Left cardiac atrium (tissue), 4 donors: ENCODE data around the gene CLDN9. TPM values are rescaled to one million over a fixed set of nuclear protein-coding genes. Genes with fewer than 3 reads are reported as not detected.
"Not testable (repeated sequence)": the region's sequence is repeated elsewhere in the genome, so short reads cannot be mapped to it uniquely, and the experiment has no call there.

ENCODE experiments used
- ATAC-seq, 2 donors: fragments of 200-7000 bp; cut with Tn5 transposase; one replicate each; pipeline ENCODE4 v1.9.1; 2020; ENCODE audit warnings: mild to moderate bottlenecking in 2 of 2, moderate library complexity in 2 of 2
- DNase-seq: peaks from one replicate; pipeline ENCODE4 v3.0.0-alpha.2; 2020
- intact Hi-C, 2 donors: fragments of 100-400 bp; cut with DNase I; formaldehyde crosslinking; loops; one replicate each; pipeline versions ENCODE4 v1.14.1 to v1.15.1; 2022 to 2023
- total RNA-seq, 2 donors: library from RNA; stranded (reverse); fragmentation: NEBNext Ultra II Directional; extraction: Animal tissue kit (Norgen Biotek cat#: 25700); gene quantifications; one replicate each; pipeline ENCODE4 v1.2.1, GENCODE V29; 2021
- donor health status: DM: no; HTN: yes; CAD: no.
- donor health status: DM: no; HTN: yes; CAD: no; lungs with severe emphysema.
- donor health status: DM: yes; HTN: yes; CAD: no.
- donor health status: Dilated cardiomyopathy.

The CLDN9 gene
- total RNA-seq, 2 donors from 2014 or later: 0.24 TPM

DNA sequence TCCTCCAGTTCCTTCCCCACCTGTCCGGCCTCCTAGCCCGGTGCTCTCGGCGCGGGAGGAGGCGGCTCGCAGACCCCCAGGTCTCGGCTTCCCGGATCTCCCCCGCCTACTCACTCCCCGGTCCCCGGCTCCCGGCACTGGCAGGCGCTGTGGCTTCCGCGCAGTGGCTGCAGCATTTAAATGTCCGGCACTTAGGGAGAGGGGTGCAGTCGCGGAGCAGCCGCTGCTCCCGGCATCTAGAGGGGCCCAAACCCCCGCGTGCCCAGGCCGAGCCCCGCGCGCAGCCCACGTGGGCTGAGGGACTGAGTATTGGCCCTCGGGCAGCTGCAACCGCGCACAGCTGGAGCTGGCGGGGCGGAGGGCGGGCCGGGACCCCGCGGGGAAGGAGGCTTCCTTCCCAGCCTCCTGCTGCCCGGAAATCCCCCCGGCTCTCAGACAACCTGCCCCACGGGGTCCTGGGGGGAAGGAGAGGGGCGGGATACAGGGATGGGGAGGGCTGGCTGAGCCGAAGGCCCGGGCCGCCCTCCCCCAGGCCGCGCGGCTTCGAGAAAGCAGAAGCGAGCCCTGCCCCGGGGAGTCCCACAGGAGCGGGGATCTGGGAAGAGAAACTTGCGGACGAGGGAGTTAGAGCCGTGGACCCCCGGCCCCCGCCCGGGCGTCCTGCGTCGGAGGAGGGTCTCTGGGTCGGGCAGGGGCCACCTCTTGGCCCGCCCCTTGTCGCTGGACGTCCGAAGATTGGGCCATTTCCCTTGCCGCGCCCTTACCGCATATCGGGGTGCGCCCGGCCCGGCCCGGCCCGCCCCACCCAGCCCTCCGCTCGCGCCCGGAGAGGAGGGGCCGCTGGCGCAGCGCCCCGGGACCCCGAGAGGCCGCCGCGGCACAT lies 33.3 kb downstream of the CLDN9 start, which contains the start of gene MMP25:
MMP25 (plus strand) TSS at position 804 of the 883 bp plus-strand sequence. CDS start 357 bp downstream, outside the sequence.
- intact Hi-C loops: no loop called here
- ATAC-seq (peak; percentile 33 to 63), DNase-seq (no peak)

DNA sequence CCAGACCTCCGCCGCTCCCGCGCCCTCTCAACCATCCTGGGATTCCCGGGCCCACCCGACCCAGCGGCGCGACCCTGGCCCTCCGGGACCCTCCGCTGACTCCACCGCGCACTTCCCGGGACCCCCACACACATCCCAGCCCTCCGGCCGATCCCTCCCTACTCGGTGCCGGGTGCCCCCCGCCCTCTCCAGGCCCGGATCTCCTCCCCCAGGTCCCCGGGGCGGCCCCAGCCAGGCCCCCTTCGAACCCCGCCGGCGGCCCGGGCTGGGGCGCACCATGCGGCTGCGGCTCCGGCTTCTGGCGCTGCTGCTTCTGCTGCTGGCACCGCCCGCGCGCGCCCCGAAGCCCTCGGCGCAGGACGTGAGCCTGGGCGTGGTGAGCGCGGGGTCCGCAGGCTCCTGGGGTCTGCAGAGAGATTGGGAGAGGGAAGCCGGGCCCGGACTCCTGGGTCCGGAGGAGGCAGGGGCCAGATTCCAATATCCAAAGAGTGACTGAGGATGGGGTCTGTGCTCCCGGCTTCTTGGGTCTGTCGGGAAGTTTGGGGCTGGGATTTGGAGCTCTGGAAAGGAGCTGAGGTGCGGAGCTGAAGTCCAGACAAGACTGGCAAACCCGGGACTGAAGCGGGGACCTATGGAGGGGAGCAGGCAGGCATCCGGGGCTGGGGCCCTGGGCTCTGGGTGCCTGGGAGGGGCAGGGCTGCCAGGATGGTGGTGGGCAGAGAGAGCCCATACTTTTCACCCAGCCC lies 34.1 kb downstream of the CLDN9 start:
- ATAC-seq (peak in 1 of 2 donors; percentile 14), DNase-seq (no peak)
- intact Hi-C loops: no loop called here

DNA sequence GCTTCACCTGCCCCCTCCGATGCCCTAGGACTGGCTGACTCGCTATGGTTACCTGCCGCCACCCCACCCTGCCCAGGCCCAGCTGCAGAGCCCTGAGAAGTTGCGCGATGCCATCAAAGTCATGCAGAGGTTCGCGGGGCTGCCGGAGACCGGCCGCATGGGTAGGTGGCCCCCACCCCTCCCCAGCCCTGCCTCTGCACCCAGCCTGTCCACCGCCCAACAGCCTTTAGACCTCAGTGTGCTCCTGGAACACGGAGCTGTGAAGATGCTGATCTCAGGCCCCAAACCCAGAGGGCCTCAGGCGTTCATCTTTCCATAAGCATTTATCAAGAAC lies 34.6 kb downstream of the CLDN9 start:
- DNase-seq (no peak), ATAC-seq (no peak)
- intact Hi-C loops: no loop called here

DNA sequence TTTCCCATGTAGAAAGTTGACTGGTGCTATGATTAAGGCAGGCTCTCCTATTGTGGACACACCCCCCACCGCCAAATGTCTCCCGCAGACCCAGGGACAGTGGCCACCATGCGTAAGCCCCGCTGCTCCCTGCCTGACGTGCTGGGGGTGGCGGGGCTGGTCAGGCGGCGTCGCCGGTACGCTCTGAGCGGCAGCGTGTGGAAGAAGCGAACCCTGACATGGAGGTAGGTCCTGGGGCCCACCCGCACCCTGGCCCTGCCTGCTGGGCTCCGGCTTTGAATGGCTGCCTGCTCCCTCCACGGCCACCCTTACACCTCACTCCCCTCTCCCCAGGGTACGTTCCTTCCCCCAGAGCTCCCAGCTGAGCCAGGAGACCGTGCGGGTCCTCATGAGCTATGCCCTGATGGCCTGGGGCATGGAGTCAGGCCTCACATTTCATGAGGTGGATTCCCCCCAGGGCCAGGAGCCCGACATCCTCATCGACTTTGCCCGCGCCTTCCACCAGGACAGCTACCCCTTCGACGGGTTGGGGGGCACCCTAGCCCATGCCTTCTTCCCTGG lies 37.3 kb downstream of the CLDN9 start:
- intact Hi-C loops: loop anchor here in 1 of 2 donors (10.0 kb wide), 1 partner anchor 55 kb away; no protein-coding TSS in a partner anchor
- ATAC-seq (no peak), DNase-seq (no peak)

DNA sequence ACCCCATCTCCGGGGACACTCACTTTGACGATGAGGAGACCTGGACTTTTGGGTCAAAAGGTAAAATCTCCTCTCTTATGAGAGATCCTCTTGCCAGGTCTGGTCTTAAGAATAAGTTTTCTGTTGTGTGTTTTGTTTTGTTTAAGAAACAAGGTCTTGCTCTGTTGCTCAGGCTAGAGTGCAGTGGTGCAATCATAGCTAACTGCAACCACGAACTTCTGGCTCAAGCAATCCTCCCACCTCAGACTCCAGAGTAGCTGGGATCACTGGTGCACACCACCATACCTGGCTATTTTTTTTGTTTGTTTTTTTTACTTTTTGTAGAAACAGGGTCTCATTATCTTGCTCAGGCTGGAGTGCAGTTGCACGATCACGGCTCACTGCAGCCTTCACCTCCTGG lies 37.8 kb downstream of the CLDN9 start:
- ATAC-seq (no peak), DNase-seq (no peak)
- intact Hi-C loops: loop anchor here in 1 of 2 donors (10.0 kb wide), 1 partner anchor 54 kb away; no protein-coding TSS in a partner anchor

DNA sequence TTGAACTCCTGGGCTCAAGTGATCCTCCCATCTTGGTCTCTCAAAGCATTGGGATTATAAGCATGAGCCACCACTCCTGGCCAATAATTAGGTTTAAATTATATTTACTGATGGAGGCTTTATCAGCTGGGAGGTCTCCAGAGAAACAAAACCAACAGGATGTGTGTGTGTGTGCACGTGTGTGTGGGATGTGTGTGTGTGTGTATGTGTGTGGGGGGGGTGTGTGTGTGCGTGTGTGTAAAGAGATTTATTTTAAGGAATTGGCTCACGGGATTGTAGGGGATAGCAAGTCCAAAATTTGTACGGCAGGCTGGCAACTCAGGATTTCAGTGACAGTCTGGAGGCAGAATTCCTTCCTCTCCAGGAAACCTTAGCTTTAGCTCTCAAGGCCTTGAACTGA lies 38.3 kb downstream of the CLDN9 start:
- intact Hi-C loops: loop anchor here in 1 of 2 donors (10.0 kb wide), 1 partner anchor 54 kb away; no protein-coding TSS in a partner anchor
- ATAC-seq: no peak
- DNase-seq: no peak

DNA sequence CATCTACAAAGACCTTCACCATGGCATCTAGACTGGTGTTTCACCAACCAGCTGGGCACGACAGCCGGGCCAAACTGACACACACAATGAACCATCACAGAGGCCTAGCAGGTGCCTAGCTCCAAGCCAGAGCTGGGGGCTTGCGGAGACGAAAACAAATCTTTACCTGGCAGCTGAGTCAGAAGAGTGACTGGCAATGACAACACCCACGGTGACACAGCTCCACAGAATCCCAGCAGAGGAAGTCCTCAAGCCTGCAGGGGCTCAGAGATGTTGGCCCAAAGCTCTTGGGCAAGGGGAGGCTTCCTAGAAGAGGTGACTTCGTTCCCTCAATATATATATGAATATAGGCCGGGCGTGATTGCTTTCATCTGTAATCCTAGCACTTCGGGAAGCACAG lies 38.8 kb downstream of the CLDN9 start:
- intact Hi-C loops: loop anchor here in 1 of 2 donors (10.0 kb wide), 1 partner anchor 53 kb away; no protein-coding TSS in a partner anchor

DNA sequence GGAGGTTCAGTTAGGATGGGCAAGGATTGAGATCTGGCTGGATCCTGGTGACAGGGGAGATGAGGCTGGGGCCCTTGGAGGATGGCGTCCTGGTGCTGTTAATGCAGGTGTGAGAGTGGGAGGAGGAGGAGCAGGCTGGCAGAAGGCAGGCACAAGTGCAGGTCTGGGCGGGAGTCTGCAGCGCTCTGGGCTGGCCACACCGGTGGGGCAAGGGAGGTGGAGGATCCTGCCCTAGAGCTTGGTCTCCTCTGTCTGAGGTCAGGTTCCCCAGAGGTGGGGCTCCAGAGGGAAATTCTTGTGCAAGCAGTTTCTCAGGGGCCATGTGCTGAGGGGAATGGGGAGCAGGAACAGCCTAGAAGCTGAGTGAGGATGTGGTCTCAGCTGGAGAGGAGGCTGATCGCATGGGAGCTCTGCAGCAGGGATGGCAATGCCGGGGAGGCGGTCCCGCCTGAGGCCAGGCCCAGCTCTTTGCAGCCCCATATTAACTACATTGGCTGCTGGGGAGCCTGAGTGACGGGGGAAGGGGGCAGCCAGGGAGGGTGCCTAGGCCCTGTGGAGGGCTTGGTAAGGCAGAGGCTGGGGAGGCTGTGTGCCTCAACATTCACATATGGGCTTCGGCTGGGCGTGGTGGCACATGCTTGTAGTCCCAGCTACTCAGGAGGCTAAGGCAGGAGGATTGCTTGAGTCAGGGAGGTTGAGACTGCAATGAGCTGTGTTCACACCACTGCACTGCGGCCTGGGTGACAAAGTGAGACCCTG lies 40.0 kb downstream of the CLDN9 start:
- DNase-seq: not testable (repeated sequence)
- intact Hi-C loops: loop anchor here in 1 of 2 donors (10.0 kb wide), 1 partner anchor 52 kb away; no protein-coding TSS in a partner anchor
- ATAC-seq: peak in 1 of 2 donors; percentile 4

More for the DNA sequence above, 38.8 kb downstream of the CLDN9 start:
- DNase-seq: no peak
- ATAC-seq: no peak

DNA sequence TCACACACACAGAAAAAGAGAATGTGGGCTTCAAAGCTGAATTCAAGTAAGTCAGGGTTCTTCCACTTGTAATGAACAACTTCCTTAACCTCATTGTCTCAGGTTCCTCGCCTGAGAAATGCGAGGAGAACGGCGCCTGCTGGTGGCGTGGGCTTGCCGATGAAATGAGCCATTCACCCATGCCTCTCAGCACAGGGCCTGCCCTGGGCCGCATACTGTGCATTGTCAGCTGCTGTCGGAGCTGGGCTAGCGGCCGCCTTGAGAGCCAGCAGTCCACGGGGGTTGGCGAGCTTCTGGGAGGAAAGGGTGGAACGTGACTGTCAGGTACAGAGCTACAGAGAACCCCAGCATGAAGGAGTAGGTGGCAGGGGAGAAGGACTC lies 40.6 kb downstream of the CLDN9 start:
- intact Hi-C loops: loop anchor here in 1 of 2 donors (10.0 kb wide), 1 partner anchor 51 kb away; no protein-coding TSS in a partner anchor
- DNase-seq, ATAC-seq: not testable (repeated sequence)

DNA sequence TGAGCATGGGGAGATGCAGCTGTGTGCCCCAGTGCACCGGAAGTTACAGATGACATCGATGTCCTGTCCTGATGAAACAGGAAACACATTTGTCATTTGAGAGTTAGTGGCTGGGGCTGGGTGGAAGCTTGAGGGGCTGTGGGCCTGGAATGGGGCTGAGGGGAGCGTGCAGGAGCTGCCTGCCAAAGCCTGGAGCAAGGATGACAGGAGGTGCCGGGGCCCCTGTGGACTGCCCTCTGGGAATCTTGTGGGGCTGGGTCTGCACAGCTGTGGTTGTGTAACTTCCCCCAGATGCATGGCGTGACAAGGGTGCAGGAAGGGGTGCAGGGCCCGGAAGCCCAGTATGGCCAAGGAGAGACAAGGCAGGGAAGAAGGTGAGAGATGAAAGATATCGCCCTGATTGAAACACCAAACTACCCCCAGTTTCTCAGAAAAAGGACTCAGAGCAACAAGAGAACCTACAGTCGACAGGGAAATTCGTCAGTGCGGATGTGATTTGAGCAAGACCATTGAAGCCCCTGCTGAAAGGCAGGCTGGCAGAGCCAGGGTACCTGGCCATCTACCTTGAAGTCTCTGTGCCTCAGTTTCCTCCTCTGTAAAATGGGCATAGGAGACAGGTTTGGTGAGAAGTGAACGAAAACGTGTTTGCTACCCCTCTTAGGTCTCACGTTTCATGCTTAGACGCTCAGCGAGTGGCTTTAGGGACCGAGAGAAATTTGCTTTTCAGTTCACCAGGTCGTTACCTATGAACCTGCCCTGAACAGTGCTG lies 42.4 kb downstream of the CLDN9 start:
- intact Hi-C loops: loop anchor here (5.0 to 10.0 kb wide), 2 partner anchors 50 to 112 kb away; no protein-coding TSS in a partner anchor
- ATAC-seq: no peak
- DNase-seq: no peak

DNA sequence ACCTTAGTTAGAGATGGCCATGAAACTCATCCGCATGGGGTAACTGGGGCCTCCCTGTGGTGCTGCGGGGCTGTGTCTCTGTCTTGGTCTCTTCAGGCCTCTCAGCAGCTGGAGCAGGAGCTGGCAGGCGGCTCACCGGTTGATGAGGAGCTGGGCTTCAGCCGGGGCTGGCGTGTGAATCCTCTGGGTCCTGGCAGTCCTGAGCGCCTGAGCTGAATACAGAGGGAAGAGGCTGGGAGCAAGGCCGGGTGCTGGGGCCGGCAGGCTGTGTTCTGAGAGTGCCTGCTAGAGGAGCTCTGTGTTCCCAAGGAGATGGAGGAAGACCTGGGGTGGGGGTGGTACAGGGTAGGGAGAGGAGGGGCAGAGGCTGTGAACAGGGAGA lies 43.0 kb downstream of the CLDN9 start:
- not testable (repeated sequence) for ATAC-seq, DNase-seq
- intact Hi-C loops: loop anchor here (5.0 to 10.0 kb wide), 2 partner anchors 49 to 112 kb away; no protein-coding TSS in a partner anchor

DNA sequence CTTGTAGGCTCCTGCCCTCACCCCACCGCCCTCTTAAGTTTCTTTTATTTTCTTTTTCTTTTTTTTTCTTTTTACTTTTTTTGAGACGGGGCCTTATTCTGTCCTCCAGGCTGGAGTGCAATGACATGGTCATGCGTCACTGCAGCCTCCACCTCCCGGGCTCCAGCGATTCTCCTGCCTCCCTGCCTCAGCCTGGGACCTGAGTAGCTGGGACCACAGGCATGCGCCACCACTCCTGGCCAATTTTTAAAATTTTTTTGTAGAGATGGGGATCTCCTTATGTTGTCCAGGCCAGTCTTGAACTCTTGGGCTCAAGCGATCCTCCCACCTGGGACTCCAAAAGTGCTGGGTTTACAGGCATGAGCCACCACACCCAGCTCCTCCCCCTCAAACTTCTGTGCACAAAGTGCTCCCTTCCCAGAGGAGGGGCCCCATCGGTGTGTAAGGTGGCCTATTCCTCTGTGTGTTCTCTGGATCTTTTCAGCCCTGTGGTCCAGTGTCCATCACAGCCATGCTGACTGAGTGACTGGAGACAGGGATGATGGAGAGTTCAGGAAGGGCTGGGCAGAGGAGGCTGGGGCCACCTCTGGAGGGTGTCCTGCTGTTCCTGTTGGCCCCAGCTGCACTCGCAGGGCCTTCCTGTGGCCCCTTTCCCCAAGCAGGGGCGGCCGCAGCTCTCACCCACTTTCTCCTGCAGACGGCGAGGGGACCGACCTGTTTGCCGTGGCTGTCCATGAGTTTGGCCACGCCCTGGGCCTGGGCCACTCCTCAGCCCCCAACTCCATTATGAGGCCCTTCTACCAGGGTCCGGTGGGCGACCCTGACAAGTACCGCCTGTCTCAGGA lies 43.8 kb downstream of the CLDN9 start:
- DNase-seq (no peak), ATAC-seq (no peak)
- intact Hi-C loops: loop anchor here (5.0 to 10.0 kb wide), 2 partner anchors 48 to 111 kb away; no protein-coding TSS in a partner anchor

DNA sequence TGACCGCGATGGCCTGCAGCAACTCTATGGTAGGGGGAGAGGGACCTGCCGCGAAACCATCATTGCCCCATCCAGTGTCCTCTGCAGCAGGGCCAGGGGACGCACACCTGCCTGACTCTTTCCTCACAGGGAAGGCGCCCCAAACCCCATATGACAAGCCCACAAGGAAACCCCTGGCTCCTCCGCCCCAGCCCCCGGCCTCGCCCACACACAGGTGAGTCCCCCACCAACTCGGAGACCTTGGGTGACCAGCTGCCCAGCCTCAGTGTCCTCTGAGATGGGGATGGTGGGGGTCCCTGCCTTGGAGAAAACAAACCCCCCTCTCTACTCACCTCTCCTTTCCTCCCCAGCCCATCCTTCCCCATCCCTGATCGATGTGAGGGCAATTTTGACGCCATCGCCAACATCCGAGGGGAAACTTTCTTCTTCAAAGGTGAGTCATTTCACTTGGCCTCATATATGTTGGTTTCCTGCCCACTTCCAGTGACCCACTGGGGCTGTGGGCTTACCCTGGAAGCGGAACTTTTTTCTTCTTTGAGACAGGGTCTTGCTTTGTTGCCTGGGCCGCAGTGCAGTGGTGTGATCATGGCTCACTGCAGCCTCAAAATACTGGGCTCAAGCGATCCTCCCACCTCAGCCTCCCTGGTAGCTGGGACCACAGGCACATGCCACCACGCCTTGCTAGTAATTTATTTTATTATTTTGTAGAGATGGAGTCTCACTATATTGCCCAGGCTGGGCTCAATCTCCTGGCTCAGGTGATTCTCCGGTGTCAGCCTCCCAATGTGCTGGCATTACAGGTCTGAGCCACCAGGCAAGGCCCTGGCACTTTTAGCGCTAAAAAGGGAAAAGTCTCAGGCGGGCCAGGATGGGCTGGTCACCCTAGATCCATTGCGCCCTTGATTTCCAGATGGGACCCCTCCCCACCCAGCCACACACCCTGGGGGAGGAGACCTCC lies 44.7 kb downstream of the CLDN9 start:
- DNase-seq (no peak), ATAC-seq (no peak)
- intact Hi-C loops: loop anchor here (2.0 to 10.0 kb wide), 3 partner anchors 47 to 110 kb away; no protein-coding TSS in a partner anchor

DNA sequence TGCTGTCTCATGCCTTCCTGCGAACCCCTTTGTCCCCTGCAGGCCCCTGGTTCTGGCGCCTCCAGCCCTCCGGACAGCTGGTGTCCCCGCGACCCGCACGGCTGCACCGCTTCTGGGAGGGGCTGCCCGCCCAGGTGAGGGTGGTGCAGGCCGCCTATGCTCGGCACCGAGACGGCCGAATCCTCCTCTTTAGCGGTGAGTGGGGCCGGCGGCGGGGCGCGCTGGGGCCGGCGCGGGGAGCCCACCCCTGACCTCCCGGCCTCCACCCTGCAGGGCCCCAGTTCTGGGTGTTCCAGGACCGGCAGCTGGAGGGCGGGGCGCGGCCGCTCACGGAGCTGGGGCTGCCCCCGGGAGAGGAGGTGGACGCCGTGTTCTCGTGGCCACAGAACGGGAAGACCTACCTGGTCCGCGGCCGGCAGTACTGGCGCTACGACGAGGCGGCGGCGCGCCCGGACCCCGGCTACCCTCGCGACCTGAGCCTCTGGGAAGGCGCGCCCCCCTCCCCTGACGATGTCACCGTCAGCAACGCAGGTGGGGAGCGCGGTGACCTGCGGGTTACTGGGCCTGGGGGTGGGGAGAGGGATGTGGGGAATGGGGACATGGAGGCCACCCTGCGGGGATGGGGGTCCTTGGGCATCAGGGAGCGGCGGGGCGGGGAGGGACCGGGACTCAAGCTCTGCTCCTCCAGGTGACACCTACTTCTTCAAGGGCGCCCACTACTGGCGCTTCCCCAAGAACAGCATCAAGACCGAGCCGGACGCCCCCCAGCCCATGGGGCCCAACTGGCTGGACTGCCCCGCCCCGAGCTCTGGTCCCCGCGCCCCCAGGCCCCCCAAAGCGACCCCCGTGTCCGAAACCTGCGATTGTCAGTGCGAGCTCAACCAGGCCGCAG lies 45.7 kb downstream of the CLDN9 start:
- ATAC-seq: peak; percentile 18 to 36
- peak; percentile 52 for DNase-seq
- intact Hi-C loops: loop anchor here (2.0 to 10.0 kb wide), 3 partner anchors 46 to 109 kb away; no protein-coding TSS in a partner anchor
